Stomach smooth muscle (tissue), 2 donors: ENCODE measurements around the gene TBC1D7.

Source experiments
- H3K27ac ChIP-seq: one replicate; pipeline ENCODE4 v1.7.0; 2013; ENCODE audit warnings: mild to moderate bottlenecking, low read length, inconsistent platforms
- H3K27me3 ChIP-seq, 2 donors: one replicate each; pipeline ENCODE4 v1.7.0; 2013; ENCODE audit warnings: low read length in 2 of 2; ENCODE audit not compliant: insufficient read depth in 2 of 2, control insufficient read depth in 1 of 2
- H3K36me3 ChIP-seq, 2 donors: one replicate each; pipeline ENCODE4 v1.7.0; 2013; ENCODE audit warnings: low read length in 2 of 2; ENCODE audit not compliant: control insufficient read depth in 2 of 2, insufficient read depth in 2 of 2
- H3K4me1 ChIP-seq: one replicate; pipeline ENCODE4 v1.7.0; 2013; ENCODE audit warnings: low read length; ENCODE audit not compliant: control insufficient read depth, insufficient read depth
- H3K4me3 ChIP-seq, 2 donors: one replicate each; pipeline ENCODE4 v1.7.0; 2013; ENCODE audit warnings: low read length in 2 of 2
- H3K9ac ChIP-seq, 2 donors: one replicate each; pipeline ENCODE4 v1.7.0; 2013; ENCODE audit warnings: low read length in 2 of 2, mild to moderate bottlenecking in 1 of 2
- H3K9me3 ChIP-seq, 2 donors: one replicate each; pipeline ENCODE4 v1.7.0; 2013; ENCODE audit warnings: low read length in 2 of 2; ENCODE audit not compliant: control insufficient read depth in 2 of 2
- donor health status: healthy.
- donor health status: Pancreatic carcinoma.

TBC1D7 gene

GRCh38 chr6:13368731-13369115 is 40.4 kb upstream of the TBC1D7 start:
- H3K4me3 ChIP-seq, result no peak overlapping the region

DNA sequence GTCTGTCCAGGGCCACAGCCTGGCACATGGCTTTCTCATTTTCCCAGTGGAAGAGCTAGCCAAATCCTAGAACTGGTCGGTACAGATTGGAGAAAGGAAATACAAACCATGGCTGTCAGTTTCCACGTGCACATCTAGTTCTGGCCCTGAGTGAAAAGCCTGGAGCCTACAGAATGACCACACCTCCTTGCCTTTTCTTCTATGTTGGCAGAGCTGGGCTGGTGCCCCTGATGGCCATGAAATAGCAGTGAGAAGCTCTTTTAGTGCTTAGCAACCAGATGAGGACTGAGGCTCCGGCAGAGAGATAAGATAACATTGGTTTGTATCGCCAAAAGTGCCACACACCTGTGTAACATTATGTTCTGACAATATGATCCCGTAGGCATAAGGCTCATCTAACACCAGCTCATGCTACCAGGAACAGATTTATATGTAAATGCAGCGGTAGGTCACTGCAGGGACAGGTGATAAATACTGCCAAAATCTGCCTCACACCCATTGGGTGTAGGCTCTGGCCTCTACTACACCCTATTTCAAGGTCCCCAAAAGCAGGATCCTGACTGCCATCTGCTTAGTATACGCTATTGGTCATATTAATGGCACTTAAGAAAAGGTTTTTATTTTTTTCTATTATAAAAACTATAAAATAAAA is 39.9 kb upstream of the TBC1D7 start:
- peaks cover 10 to 15% of the 10 kb centered on the region in 2 donors for H3K36me3 ChIP-seq
- H3K27me3 ChIP-seq, result no peaks in the 10 kb centered on the region
- no peaks in the 10 kb centered on the region for H3K9me3 ChIP-seq
- no peak overlapping the region for H3K4me3 ChIP-seq
- H3K27ac ChIP-seq, result peak overlapping the region; percentile 31
- H3K4me1 ChIP-seq, result peaks cover 32% of the 10 kb centered on the region
- no peak overlapping the region for H3K9ac ChIP-seq

More at GRCh38 chr6:13368731-13369115, 40.4 kb upstream of the TBC1D7 start:
- Histone ChIP-seq H3K27ac (no peak overlapping the region), H3K9me3 (no peaks in the 10 kb centered on the region), H3K36me3 (peaks cover 10 to 14% of the 10 kb centered on the region in 2 donors), H3K9ac (no peak overlapping the region), H3K27me3 (no peaks in the 10 kb centered on the region), H3K4me1 (peaks cover 37% of the 10 kb centered on the region)

DNA sequence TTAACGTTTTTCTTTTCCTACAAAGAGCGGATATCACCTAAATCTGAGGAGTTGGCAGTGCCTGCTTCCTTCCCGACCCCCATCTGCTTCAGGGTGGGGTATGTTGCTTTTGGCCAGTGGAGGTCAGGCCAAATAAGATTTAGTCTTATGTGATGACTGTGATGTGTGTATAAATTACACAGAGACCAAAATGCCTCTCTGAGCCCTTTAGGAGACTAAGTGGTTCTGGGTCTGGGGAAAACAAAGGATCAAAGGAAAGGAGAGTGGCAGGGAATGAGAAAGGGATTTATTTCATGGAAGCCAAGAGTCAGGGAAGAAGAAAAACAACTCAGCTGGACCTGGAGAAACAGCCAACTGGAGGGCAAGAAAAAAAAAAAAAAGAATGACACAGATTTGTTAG is 39.1 kb upstream of the TBC1D7 start:
- Histone ChIP-seq H3K36me3 (peaks cover 14 to 23% of the 10 kb centered on the region in 2 donors), H3K27me3 (no peaks in the 10 kb centered on the region), H3K9ac (peak overlapping the region in 1 of 2 donors; percentile 29), H3K4me1 (peaks cover 25% of the 10 kb centered on the region), H3K27ac (peak overlapping the region; percentile 31), H3K4me3 (no peak overlapping the region), H3K9me3 (no peaks in the 10 kb centered on the region)

GRCh38 chr6:13365320-13365719 is 37.0 kb upstream of the TBC1D7 start:
- H3K4me3 ChIP-seq, result no peak overlapping the region
- H3K9me3 ChIP-seq, result no peaks in the 10 kb centered on the region
- no peak overlapping the region for H3K27ac ChIP-seq
- no peaks in the 10 kb centered on the region for H3K27me3 ChIP-seq
- no peak overlapping the region for H3K9ac ChIP-seq
- peaks cover 13% of the 10 kb centered on the region for H3K4me1 ChIP-seq
- H3K36me3 ChIP-seq, result peaks cover 14 to 25% of the 10 kb centered on the region in 2 donors

DNA sequence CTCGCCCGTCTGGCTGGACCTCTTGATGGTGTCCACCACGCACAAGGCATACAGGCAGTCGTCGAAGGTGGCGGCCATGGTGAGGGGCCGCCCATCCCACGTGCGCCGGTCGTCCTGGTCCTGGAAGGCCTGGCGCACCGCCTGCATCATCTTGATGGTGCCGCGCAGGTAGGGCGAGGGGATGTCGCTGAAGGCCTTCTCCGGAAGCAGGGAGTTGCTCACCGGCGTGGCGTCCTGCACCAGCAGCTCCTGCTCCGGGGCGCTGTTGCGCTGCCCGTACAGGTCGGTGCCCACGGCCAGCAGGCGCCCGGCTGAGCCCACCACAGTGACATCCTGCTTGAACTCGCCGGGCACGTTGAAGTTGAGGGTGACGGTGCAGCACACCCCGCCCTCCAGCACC is 36.5 kb upstream of the TBC1D7 start:
- Histone ChIP-seq H3K27ac (no peak overlapping the region), H3K9me3 (no peaks in the 10 kb centered on the region), H3K4me3 (no peak overlapping the region), H3K36me3 (peaks cover 14 to 27% of the 10 kb centered on the region in 2 donors), H3K27me3 (no peaks in the 10 kb centered on the region), H3K9ac (no peak overlapping the region), H3K4me1 (peaks cover 13% of the 10 kb centered on the region)

DNA sequence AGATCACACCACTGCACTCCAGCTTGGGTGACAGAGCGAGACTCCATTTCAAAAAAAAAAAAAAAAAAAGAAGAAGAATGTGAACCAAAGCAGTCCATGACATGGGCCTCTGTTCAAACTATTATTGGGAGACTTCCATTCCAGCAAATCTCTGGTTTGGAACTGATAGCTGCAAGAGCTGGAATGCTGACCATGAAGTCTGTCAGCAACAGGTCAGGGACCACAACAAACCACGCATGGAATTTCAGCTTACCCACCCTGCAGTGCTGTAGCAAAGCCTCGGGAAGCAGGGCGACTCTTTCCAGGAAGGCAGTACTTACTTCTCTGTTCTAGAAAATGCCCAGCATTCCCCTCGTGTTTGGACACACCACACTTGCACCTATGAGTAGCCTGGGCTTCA is 34.1 kb upstream of the TBC1D7 start:
- Histone ChIP-seq H3K36me3 (peaks cover 14 to 29% of the 10 kb centered on the region in 2 donors), H3K27ac (no peak overlapping the region), H3K27me3 (no peaks in the 10 kb centered on the region), H3K4me3 (no peak overlapping the region), H3K9ac (no peak overlapping the region), H3K9me3 (no peaks in the 10 kb centered on the region), H3K4me1 (peaks cover 3% of the 10 kb centered on the region)

DNA sequence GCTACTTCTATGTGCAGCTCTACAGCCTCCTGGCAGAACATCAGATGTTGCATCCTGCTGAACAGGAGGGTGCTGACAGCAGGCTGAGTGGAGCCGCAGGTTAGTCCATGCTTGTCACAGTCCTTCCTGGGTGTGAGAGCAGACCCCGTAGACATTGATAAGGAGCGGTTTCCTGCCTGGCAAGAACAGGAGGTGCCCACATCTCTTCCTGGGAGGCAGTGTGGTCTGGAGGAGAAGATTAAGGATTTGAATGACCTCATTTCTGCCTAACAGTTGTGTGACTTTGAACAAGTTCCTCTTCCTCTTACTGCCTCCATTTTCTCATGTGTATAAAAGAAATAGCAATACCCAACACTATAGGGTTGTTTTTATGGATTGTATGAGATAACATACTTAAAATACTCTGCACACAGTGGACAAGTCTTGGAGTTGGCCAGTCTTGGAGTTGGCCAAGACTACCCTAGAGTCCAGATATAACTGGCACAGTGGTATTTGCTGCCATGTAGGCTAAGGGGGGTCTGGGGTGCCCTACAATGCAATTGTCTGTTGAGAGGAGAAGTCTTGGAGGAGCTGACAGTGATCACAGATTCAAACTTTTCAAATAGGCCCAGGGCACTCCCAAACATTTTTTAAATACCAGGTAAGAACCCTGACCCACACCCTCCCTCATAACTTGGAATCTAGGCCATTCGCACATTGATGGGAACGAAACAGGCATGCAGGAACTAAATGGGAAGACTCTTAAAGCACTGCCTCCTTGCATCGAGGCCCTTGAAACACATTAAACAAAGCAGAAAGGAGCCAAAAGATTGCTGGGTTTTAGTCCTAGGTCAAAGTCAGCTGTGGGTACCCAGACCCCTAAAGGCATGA is 32.6 kb upstream of the TBC1D7 start:
- Histone ChIP-seq H3K4me3 (no peak overlapping the region), H3K9me3 (no peaks in the 10 kb centered on the region), H3K27me3 (no peaks in the 10 kb centered on the region), H3K4me1 (no peaks in the 10 kb centered on the region), H3K9ac (no peak overlapping the region), H3K27ac (no peak overlapping the region), H3K36me3 (peaks cover 14 to 29% of the 10 kb centered on the region in 2 donors)

DNA sequence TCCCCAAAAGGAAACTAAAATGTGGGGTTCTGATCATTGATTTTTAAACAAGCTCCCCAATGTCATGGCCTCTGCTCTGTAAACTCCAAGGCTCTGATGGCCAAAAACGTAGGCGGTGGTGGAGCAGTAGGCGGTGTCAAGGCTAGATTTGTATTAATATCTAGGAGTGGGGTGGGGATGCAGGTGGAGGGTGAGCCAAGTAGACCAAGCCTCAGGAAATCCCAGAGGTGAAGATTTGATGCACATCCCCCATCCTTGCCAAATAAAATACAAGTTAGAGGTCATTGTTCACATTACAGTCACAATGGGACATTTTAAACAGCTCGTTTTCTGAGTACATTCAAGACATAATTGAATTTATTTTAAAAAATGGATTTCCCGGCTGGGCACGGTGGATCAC is 30.9 kb upstream of the TBC1D7 start:
- Histone ChIP-seq H3K4me3 (no peak overlapping the region), H3K9ac (no peak overlapping the region), H3K4me1 (peaks cover 9% of the 10 kb centered on the region), H3K27me3 (no peaks in the 10 kb centered on the region), H3K9me3 (no peaks in the 10 kb centered on the region), H3K36me3 (peaks cover 9 to 19% of the 10 kb centered on the region in 2 donors), H3K27ac (no peak overlapping the region)

DNA sequence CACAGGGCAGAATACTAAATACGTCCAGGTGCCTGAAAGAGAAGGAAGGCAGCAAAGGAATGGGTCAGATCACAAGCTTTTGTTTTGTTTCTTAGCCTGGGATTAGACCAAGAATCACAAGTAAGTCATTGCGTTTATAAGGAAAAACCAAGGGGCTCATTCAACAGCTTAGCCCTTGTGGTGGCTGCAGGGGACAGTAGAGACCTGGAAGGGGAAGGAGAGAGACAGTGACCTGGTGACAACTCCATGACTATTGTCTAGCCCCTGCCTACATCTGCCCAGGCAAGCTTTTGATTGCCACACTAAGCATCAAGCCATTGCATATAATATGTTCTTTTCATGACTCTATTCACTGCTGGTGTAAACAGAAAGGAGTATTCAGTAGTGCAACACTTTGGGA is 30.2 kb upstream of the TBC1D7 start:
- peaks cover 5 to 15% of the 10 kb centered on the region in 2 donors for H3K36me3 ChIP-seq
- peaks cover 9% of the 10 kb centered on the region for H3K4me1 ChIP-seq
- no peak overlapping the region for H3K9ac ChIP-seq
- H3K27ac ChIP-seq, result no peak overlapping the region
- no peaks in the 10 kb centered on the region for H3K9me3 ChIP-seq
- no peak overlapping the region for H3K4me3 ChIP-seq
- no peaks in the 10 kb centered on the region for H3K27me3 ChIP-seq

DNA sequence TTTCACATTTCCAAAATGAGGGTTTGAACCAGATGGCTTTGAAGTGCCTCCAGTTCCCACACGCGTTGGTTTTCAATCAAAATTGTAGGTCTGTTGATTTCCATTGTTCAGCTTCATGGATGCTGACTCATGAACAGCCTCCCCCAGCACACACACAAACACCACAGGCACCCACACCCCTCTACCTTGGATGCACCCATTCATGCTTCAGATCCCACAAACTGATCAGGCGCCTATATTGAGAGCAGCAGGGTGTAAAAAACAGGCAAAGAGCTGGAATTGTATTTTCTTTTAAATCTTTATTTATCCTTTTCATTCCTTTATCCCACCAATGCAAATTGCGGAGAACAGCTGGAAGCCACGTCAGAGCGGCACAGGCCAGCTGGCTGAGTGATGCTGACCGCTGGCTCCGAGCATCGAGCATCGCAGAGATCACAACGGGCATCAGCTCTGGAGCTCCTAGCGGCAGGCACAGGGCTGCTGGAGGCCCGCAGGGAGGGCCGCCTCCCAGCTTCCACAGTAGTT is 29.3 kb upstream of the TBC1D7 start:
- H3K9ac ChIP-seq, result no peak overlapping the region
- peaks cover 0 to 8% of the 10 kb centered on the region in 2 donors for H3K36me3 ChIP-seq
- no peak overlapping the region for H3K4me3 ChIP-seq
- no peaks in the 10 kb centered on the region for H3K9me3 ChIP-seq
- H3K4me1 ChIP-seq, result peaks cover 9% of the 10 kb centered on the region
- H3K27ac ChIP-seq, result no peak overlapping the region
- no peaks in the 10 kb centered on the region for H3K27me3 ChIP-seq
